Mammary epithelial cell (primary cell): Measurements from ENCODE around the gene KRT17.

Experiments
- CTCF ChIP-seq, 2 donors: IDR thresholded peaks in 1 of 2; conservative IDR thresholded peaks in 1 of 2; 2 replicates each; pipeline ENCODE4 v1.5.1; 2011 to 2012; ENCODE audit warnings: inconsistent platforms in 2 of 2, low read length in 2 of 2, mild to moderate bottlenecking in 2 of 2, control low read depth in 1 of 2, low read depth in 1 of 2; ENCODE audit not compliant: insufficient read depth in 1 of 2; ENCODE audit errors: extremely low read depth in 1 of 2
- EZH2 ChIP-seq: IDR thresholded peaks from 2 replicates; pipeline ENCODE4 v1.6.1; 2012; ENCODE audit warnings: low read length, inconsistent platforms, borderline replicate concordance

GRCh38 chr17:41657176-41657754 is 32.9 kb upstream of the KRT17 start:
- TF ChIP-seq EZH2 = no peak
- no peak for TF ChIP-seq CTCF (conservative IDR thresholded peaks at IDR 0.05 in 1 of 2, IDR thresholded peaks at IDR 0.05 in 1 of 2; ENCODE audit: extremely low read depth in 1 of 2, insufficient read depth in 1 of 2, low read depth in 1 of 2, low read length in 2 of 2)
